NCI-H2227 treated with DMSO at 0.1 percent for 48 hours (cell line): ENCODE measurements around the gene CARD10.
"Not testable (repeated sequence)": the region's sequence is repeated elsewhere in the genome, so short reads cannot be mapped to it uniquely, and the experiment has no call there.

Source experiments
- DNase-seq: peaks from one replicate; lab custom pipeline; 2025; lab: John Stamatoyannopoulos, UW

Gene CARD10

DNA sequence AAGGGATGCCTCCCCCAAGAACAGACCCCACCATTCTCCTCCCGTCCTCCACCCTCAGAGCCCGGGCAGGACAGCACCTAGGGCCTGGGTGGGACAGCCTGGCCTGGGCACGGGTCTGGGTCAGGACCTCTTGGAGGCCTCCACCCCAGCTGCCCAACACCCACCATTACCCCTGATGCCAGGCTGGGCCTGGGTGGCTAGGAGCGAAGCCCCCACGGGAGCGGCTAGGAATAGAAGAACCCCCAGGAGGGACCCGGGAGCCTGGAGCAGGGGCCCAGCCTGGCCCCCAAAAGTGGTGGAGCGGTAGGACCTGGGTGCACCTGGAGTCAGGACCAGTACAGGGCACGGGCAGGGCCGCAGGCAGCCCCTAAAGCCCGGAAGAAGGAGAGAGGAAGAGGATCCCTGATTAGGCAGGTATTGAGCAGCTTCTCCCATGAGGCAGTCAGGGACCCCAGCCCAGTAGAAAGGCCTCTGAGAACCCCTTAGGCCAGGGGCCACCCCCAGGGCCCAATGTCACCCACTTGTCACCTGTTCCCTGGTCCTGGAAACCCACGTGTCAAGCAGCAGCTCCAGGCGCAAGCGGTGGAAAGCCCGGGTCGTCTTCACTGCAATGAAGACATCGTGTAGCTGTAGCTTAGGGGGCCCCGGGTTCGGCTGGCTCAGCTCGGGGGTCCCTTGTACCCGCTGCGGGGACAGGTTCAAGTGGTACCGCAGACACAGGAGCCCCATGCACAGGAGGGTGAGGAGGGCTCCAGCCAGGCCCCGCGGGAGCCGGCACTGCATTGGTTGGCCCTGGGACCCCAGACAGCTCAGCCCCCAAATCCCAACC lies 33.6 kb downstream of the CARD10 start:
- DNase-seq: no peak

DNA sequence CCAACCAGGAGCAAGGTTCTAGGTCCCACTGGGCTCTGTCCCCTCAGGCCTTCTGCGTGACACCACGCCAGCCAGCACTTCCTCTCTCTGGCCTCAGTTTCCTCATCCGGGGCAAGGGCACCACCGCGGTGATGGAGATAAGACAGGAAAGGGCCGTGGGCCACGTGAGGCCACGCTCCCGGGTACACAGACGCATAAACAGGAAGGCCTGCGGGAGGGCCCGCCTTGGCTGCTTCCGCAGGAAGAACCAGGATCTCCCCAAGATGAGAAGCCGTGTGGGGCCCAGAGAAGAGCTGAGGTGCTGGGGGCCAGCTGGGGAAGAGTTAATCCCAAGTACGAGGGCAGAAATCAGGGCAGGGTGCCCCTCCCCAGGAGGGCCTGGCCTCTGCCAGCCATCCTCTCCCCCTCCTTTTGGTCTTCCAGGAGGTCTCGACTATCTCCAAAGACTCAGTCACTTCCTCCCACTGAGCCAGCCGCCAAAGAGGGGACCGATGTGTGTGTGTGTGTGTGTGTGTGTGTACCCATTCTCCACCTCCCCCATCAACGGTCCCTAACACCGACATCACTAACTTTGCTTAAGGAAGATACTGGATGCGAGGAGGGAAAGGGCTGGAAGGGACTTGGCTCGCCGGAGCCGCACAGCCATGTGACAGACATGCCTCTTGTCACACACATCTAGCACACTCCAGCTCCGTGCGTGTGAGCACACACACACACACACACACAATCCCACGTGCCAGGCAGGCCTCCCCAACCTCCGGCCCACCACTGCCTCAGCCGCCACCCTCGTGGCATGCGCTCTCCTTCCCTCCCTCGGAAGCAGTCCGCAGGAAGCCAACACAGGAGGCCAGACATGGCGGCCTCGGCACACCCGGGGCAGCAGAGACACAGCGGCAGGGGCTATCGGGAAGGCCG lies 34.5 kb downstream of the CARD10 start:
- no peak for DNase-seq

DNA sequence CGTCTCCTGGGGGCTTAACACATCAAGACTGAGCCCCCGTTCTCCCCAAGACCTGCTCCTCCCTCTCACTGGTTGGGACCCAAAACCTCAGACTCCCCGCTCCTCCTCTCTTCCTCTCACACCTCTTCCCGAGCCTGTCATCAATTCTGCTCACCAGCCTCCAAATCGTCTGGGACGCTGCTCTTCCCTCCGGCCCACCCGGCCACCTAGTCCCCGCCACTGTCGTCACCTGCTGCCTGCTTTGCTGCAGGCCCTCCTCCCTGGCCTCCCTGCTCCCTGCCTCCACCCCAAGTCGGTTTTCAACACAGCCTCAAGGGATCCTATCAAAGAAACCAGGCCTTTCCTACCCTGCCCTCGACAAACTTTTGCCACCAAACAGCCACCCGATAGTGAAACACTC lies 36.2 kb downstream of the CARD10 start:
- DNase-seq: no peak

DNA sequence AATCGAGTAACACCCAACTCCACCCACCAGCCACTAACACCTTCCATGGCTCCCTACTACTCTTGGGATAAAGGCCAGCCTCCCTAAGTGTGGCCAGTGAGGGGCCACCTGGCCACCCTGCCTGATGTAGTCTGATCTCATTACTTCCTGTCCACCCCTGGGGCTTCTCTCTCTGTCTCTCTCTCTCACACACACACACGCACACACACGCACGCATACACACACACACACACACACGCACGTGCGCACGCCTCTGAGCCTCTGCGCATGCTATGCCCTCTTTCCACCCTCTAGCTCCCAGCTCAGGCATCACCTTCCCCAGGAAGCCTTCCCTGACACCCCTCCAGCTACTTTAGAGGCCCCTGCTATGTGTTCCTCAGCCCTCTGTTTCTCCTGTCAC lies 37.0 kb downstream of the CARD10 start:
- DNase-seq: no peak

DNA sequence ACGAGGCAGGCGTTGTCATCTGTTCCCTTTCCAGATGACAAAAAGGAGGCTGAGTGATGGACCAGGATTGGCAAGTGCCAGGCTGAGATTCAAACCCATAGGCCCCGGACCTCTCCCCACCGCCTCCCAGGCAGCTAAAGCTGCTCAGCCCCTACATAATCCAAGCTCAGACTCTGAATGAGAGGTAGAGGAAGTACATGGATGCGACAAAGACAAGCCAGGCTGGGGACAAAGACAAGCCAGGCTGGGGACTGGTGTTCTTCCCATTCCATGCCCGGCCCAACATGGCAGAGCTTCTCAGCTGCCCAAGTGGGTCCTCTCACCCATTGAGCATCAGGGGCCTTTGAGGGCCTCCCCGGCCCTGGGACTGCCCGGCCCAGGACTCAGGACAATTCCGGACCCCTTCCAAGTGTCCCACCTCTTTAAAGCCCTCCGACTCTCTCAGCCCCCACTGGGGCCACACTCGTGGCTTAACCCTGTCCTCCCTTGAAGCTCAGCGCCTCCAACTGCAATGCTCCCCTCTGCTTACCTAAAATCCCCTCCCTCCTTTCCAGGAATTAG lies 37.8 kb downstream of the CARD10 start:
- DNase-seq: no peak

DNA sequence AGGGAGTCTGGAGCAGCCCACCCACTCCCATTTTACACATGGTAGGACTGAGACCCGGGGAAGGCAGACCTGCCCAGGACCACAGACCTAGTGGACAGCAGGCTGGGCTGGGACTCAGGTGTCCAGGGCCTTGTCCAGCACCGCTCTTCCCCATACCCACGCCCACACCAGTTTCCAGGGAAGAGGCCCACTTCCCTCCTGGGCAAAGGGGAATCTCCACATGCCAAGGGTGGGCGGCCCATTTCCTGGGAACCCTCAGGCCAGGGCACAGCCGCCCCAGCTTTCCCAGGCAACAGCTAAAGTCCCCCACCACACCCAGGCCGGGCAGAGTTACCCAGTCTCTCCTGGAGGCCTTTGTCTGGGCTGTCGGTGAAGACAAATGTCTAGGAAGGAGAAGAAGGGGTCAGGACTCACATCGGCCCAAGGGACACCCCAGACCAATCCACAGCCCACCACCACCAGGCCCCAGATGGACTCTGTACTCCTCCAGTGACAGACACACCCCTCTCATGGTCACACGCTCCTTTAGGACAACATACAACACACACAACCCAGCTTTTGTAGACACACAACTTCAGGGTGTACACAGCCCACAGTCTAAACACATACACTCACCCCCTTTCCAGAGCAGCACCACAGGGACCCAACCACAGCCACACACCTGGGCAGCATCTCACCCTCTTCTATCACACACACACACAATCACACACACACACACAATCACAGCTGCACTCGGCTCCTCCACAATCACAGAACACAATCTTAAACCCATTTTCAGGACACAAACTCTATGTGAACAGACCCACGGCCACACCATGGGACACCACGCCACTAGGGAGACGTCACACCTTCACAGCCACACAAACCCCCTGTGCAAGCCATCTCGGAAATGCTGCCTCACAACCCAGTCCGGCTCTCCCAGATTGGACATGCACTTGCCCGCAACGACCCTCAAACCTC lies 38.5 kb downstream of the CARD10 start:
- DNase-seq: no peak

DNA sequence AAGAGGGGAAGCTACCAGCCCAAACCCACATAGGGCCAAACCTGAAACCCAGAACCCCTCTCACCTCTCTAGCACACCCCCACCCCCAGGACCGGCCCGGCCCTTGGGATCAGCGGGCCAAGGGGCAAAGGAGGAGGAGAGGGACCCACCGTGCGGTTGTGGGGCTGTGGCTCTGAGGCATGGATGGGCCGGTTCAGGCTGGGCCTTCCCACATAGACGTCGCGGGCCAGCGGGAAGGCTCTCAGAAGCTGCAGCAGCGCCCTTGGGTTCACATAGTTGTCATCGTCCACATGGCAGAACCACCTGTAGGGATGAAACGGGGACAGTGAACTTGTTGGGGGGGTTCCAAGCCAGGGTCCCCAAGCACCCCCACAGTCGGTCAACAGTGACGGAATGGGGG lies 40.0 kb downstream of the CARD10 start:
- no peak for DNase-seq

DNA sequence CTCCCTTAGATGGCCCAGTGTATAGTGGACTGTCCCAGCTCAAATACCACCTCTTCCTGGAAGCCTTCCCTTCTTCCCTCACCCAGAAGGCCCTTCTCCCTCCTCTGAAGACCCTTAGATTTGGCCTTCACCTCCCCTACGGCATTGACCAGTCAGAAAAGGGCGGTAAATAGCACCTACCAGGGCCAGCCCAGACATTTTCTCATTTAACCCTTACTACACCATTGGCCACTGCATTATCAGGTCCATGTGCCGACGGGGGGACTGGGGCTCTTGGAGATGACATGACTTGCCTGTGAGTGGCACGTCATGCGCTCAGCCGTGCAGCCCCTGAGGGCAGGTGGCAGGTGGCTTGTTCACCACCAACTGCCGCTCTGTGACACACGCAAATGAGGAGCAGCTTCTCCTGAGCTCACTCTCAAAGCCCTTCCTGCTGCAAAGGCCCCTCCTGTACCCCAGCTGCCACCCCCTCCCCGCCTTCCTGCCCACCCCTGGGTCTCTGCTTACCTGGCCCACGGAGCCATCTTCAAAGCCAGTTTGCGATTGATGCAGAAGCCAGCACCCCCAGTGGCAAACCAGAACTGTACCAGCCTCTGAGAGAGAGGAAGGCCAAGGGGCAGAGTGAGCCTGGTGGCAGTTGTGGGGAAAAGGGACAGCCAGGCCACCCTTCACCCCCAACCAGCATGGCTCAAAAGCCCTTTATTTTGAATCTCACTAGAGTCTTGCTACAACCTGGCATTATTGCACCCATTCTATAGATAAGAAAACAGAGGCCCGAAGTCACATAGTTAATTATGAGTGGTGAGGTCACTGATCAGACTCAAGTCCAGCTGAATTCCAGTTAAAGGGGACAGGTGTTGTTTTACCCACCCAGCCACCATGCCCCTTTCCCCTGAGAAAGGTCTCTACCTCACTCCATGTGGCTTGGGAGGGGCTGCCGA lies 42.6 kb downstream of the CARD10 start:
- DNase-seq: no peak

DNA sequence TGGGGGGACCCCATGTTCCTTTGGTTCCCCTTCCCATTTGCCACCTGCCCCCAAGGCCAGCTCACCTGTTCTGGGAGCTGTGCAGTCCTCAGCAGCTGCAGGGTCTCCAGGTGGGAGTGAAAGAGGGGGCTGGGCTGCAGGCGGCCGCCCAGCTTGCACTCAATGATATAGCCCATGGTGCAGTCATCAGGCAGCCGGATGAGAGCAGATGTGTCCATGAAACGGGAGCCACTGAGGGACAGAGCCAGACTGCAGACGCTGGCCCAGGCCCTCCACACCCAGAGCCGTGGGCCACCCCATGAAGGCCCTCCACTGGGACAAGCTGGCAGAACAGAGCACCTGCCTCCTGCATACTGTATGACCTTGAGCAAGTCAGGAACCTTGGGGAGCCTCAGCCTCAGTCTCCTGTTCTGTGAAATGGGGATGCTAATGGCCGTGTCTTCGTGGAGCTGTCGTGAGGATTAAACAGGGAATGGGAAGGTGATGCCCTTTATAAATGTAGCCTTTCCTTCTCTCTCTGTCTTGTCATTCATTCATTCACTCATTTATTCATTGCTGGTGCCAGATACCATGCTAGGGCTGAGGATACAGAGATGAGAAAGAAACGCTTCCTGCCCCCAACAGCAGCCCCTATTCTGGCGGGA lies 44.6 kb downstream of the CARD10 start:
- DNase-seq: no peak

DNA sequence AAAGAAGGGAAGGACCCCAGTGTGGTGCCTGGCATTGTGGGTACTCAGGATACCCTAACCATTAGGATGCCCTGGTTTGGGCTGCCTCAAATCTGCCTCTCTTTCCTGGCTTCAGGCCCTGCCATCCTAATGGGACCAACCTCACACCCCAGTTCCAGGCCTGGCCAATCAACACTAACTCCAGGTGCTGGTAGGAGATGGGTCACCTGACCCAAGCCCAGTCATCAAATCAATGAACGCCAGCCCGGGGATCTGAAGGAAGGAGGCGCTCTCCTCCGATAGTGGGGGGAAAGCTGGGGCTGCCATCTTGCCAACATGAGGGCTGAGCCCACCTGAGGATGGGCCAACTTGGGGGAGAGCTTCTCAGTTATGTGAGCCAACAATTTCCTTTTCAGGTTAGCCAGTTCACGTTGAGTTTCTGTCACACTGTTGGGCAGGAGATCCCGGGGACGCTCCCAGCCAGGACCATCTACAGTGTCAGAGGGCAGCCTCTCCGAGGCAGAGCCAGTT lies 45.7 kb downstream of the CARD10 start:
- no peak for DNase-seq

DNA sequence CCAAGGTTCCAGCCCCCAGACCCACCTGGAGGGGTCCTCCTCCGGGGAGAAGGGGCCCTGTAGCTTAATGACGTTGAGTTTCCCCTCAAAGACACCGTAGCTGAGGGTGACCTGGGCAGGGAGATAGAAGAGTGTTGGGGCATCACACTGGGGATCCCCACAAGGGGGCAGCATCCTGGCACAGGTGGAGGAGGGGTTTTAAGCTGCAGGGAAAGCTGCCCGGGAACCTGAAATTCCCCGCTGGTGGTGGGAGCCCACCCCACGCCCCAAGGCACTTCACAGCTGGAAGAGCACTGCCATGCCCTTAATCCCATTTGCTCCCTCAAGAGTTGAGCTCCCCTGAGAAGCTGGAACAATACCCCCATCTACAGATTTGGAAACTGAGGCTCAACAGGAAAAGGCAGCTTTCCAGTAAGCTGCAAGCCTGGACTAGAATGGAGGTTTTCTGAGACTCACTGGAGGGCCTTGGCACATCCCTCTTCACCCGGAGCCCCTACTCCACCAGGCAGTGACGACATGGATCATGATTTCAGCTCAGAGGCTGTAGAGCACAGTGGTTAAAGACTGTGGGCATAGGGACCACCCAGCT lies 46.7 kb downstream of the CARD10 start:
- no peak for DNase-seq

DNA sequence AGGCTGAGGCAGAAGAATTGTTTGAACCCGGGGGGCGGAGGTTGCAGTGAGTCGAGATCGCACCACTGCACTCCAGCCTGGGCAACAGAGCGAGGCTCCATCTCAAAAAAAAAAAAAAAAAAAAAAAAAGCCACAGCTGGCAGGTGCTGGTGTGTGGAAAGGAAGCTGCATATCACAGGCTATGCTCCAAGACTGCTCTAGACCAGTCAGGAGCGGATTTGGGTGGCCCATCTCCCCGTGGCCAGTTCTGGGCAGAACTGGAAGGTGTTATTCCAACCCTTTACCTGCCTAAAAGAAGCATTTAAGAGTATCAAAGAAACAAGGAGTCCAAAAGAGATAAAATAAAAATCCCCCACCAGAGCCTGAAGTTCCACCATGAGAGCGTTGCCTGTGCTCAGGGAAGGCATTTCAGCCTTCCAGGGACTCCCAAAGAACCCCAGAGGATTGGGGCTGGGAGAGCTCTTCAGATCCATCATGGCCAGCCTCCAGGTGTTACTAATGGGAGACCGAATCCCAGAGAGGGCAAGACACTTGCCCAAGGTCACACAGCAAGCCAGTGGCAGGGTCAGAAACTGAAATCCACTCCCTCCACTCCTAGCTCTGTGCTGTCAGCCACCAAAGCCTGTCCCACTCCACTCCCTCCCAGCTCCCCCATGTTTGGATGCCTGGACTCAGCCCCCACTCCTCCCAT lies 47.3 kb downstream of the CARD10 start:
- no peak for DNase-seq

DNA sequence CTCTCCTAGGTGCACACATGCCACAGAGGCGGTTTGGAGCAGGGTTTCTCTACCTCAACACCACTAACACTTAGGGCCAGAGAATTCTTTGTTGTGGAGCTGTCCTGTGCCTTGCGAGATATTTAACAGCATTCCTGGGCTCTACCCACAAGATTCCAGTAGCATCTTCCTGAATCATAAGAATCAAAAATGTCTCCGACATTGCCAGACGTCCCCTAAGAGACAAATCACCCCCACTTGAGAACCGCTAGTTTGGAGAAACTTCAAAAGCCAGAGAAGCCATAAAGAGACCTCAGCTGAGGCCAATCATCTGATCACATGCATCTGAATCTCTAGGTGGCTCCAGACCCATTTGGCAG lies 49.1 kb downstream of the CARD10 start:
- DNase-seq: no peak

DNA sequence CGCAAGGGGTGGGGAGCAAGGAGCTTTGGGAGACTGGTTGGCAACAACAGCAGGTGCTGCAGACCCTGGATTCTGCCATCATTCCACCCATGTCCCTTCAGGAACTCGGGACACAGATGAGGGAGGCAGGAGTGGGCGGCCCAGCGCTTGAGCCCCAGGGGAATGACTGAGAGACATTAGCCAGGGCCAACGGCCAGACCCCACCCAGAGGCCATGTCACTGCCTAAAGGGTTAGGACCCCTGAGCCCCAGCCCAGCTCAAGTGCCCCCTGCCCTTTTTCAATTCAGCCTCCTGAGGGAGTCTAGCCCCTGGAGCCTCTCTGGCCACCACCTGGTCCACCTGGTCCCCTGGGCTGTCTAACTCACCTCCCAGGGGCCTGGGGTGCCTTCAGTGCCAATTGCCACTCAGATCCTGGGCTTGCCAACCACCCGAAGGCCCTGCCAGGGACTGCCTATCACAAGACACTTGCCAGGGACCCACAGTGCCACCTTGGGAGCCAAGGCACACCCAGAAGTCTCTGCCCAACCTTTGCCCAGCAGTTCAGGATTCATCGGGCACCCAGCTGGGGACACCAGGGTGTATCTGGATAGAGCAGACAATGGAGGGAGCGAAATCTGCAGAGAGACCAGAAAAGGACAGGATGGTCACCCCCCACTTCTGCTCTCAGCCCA lies 49.7 kb downstream of the CARD10 start:
- no peak for DNase-seq

DNA sequence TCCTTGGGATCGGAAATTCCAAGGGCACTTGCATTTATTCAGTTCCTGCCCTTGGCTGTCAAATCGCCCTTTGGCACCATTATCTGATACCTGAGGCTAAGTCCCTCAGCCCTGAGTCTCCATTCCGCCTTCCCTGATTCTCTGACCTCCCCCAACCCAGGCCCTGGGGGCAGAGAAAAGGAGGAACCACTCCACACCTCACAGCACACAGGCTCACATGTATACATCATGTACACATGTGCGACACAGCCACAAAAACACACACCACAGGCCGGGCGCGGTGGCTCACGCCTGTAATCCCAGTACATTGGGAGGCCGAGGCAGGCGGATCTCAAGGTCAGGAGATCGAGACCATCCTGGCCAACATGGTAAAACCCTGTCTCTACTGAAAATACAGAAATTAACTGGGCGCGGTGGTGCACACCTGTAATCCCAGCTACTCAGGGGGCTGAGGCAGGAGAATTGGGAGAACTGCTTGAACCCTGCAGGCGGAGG lies 51.0 kb downstream of the CARD10 start:
- not testable (repeated sequence) for DNase-seq

DNA sequence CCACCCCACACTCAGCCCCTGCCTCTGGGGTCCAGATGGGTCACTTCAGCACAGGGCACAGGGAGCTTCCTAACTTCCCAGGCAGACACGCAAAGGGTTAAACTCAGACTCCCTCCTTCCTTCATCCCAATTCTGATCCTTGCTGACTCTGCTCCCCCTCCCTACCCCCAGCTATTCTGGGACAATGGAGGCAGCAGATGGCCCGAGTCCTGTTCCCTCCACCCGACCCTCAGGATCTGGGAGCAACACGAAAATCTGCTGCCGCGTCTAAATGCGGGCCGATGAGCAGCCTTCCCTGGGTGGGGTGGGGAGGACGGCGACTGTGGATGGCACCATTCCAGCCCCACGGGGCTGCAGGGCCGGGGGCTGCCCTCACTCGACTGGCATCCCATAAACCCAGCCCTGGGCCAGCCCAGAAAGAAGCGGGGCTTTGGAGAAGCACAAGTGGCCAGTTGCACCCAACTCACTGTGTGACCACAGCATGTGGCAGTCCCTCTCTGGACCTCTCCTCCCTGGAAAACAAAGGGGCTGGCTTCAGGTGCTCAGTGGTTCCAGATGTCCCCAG lies 51.7 kb downstream of the CARD10 start:
- DNase-seq: no peak

DNA sequence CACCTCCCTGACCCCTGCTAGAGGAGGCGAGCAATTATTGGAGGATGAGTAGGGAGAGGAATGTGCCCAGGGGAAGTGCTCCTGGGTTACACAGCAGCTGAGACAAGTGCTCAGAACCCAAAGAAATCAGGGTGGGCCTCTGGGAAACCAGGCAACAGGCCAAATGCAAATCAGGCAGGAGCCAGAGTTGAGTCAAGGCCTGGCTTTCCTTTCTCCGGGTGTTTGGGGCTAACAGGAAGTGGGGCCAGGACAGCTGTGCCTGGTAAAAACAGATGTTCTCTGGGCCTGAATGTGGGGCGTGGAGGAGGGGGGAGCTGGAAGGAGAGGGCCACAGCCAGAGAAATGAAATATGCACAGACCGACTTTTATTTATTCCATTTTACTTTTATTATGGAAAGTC lies 55.0 kb downstream of the CARD10 start:
- DNase-seq: no peak

DNA sequence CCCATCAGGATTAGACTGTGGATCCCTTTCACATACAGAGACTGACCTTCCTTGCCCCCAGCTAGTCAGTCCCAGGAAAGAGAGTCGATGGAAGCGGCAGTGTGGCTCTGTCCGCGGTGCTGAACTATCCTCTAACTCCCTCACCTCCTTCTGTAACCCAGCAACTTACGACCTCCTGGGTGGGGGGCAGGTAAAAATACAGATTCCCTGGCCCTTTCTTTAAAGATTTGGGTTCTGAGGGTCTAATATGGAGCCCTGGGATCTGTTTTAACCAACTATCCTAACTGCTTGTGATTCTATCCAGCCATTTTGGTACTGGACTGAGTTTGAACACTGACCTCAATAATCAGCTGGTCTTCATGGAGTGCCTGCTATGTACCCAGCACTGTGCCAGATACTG lies 56.2 kb downstream of the CARD10 start:
- no peak for DNase-seq
